Neural cell (in vitro differentiated cells): ENCODE results near the gene OS9. TPM values are rescaled to one million over a fixed set of nuclear protein-coding genes. Genes with fewer than 3 reads are reported as not detected.
A peak's percentile ranks its signal among the peaks of the same experiment; 100 is the strongest.

Experiments used
- H2AFZ ChIP-seq: fragments of 200-600, 300-800 bp; sonication (generic), shearing (Covaris generic); 2 replicates; pipeline ENCODE4 v1.6.0; 2014; ENCODE audit warnings: low read depth, mild to moderate bottlenecking, antibody characterized with exemption, low read length, moderate library complexity
- H3F3A ChIP-seq: fragments of 200-600 bp; shearing (Covaris generic); 2 replicates; pipeline ENCODE4 v1.6.1; 2016; ENCODE audit warnings: mild to moderate bottlenecking, moderate library complexity, mixed read lengths, antibody characterized with exemption, low read length; ENCODE audit not compliant: insufficient read depth, poor library complexity, severe bottlenecking
- H3K27ac ChIP-seq: fragments of 200-600, 300-800 bp; sonication (generic), shearing (Covaris generic); 2 replicates; pipeline ENCODE4 v1.5.1; 2014; ENCODE audit warnings: mild to moderate bottlenecking, low read length, moderate library complexity
- H3K27me3 ChIP-seq: fragments of 300-800, 200-600 bp; sonication (generic), shearing (Covaris generic); 2 replicates; pipeline ENCODE4 v1.6.0; 2014; ENCODE audit warnings: mild to moderate bottlenecking, low read depth, low read length, moderate library complexity; ENCODE audit not compliant: insufficient read depth
- H3K36me3 ChIP-seq: fragments of 300-800, 200-600 bp; sonication (generic), shearing (Covaris generic); 2 replicates; pipeline ENCODE4 v1.5.1; 2014; ENCODE audit warnings: mild to moderate bottlenecking, antibody characterized with exemption, low read length, moderate library complexity; ENCODE audit not compliant: insufficient read depth
- H3K4me2 ChIP-seq: fragments of 300-800, 200-600 bp; sonication (generic), shearing (Covaris generic); 2 replicates; pipeline ENCODE4 v1.6.0; 2014; ENCODE audit warnings: mild to moderate bottlenecking, low read length
- H3K4me3 ChIP-seq: fragments of 300-800, 200-600 bp; sonication (generic), shearing (Covaris generic); 2 replicates; pipeline ENCODE4 v1.5.1; 2014; ENCODE audit warnings: mild to moderate bottlenecking, low read length, moderate library complexity
- H3K79me2 ChIP-seq: fragments of 200-600 bp; shearing (Covaris generic); replicated peaks from 2 replicates; pipeline ENCODE4 v1.6.0; 2014; ENCODE audit warnings: mild to moderate bottlenecking, low read length, moderate library complexity; ENCODE audit not compliant: insufficient read depth
- H3K9ac ChIP-seq: fragments of 300-800, 200-600 bp; sonication (generic), shearing (Covaris generic); 2 replicates; pipeline ENCODE4 v1.6.1; 2016; ENCODE audit warnings: mild to moderate bottlenecking, low read length, mixed read lengths
- H3K9me2 ChIP-seq: fragments of 200-600 bp; shearing (Covaris generic); 2 replicates; pipeline ENCODE4 v1.6.1; 2016; ENCODE audit warnings: mild to moderate bottlenecking, low read length, mixed read lengths; ENCODE audit not compliant: insufficient read depth
- H3K9me3 ChIP-seq: fragments of 200-600, 300-800 bp; sonication (generic), shearing (Covaris generic); 2 replicates; pipeline ENCODE4 v1.6.1; 2016; ENCODE audit warnings: mild to moderate bottlenecking, mixed run types, low read length, moderate library complexity, mixed read lengths
- H4K20me1 ChIP-seq: fragments of 200-600 bp; shearing (Covaris generic); 2 replicates; pipeline ENCODE4 v1.6.1; 2016; ENCODE audit warnings: mild to moderate bottlenecking, mixed run types; ENCODE audit not compliant: insufficient read depth
- CTCF ChIP-seq: fragments of 450-650 bp; IDR thresholded peaks from 2 replicates; pipeline ENCODE4 v1.5.1; 2014; ENCODE audit warnings: antibody characterized with exemption, mild to moderate bottlenecking, moderate library complexity; ENCODE audit not compliant: poor library complexity, severe bottlenecking
- EP300 ChIP-seq: fragments of 450-650 bp; conservative IDR thresholded peaks from 2 replicates; pipeline ENCODE4 v1.6.1; 2014; ENCODE audit warnings: antibody characterized with exemption, mild to moderate bottlenecking, moderate library complexity; ENCODE audit not compliant: poor library complexity, severe bottlenecking
- EZH2 ChIP-seq: fragments of 200-600, 300-800 bp; shearing (Covaris generic), sonication (generic); IDR thresholded peaks from 2 replicates; pipeline ENCODE4 v1.6.1; 2014; ENCODE audit warnings: antibody characterized with exemption, low read length, borderline replicate concordance, mild to moderate bottlenecking; ENCODE audit not compliant: insufficient read depth, poor library complexity, severe bottlenecking
- MXI1 ChIP-seq: fragments of 450-650 bp; conservative IDR thresholded peaks from 2 replicates; pipeline ENCODE4 v1.6.1; 2014; ENCODE audit warnings: antibody characterized with exemption, mild to moderate bottlenecking; ENCODE audit not compliant: poor library complexity, severe bottlenecking
- POLR2AphosphoS5 ChIP-seq: IDR thresholded peaks from 2 replicates; pipeline ENCODE4 v1.6.1; 2012
- RAD21 ChIP-seq: fragments of 450-650 bp; conservative IDR thresholded peaks from 2 replicates; pipeline ENCODE4 v1.6.1; 2014; ENCODE audit warnings: antibody characterized with exemption, mild to moderate bottlenecking, moderate library complexity
- REST ChIP-seq: IDR thresholded peaks from 2 replicates; pipeline ENCODE4 v1.6.1; 2012; ENCODE audit warnings: borderline replicate concordance
- SMC3 ChIP-seq: fragments of 450-650 bp; conservative IDR thresholded peaks from 2 replicates; pipeline ENCODE4 v1.6.1; 2014; ENCODE audit warnings: antibody characterized with exemption, mild to moderate bottlenecking, moderate library complexity; ENCODE audit not compliant: poor library complexity
- TAF1 ChIP-seq: IDR thresholded peaks from 2 replicates; pipeline ENCODE4 v1.6.1; 2012; ENCODE audit warnings: low read depth
- polyA plus RNA-seq: library from polyadenylated mRNA; depleted of rRNA; stranded (reverse); fragments of >200 nt; gene quantifications from 2 replicates; pipeline ENCODE4 v1.2.3, GENCODE V29; 2014

Gene OS9
- polyA plus RNA-seq, 1 donor from 2014 or later = 248 TPM

DNA sequence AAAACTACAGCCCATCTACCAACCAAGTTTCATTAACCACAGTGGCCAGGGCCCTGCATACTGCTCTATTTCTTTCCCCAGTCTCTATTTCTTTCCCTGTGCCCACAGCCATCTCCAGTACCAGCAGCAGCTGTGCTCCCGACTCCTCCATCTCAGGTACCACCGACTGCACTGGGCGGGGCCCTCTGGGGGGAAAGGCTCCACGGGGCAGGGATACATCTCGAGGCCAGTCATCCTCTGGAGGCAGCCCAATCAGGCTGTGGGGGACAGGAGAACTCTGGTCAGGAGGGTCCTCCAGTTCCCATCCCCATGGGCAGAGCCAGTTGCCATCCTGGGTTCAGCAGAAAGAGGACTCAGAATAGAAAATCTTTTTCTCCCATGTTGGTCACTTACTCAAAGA lies 55.1 kb downstream of the OS9 start:
- Histone ChIP-seq H3K4me3 (no peak overlapping the region), H2AFZ (no peak overlapping the region), H3K27me3 (no peaks in the 10 kb centered on the region), H3K9me2 (no peaks in the 10 kb centered on the region), H4K20me1 (no peaks in the 10 kb centered on the region), H3K4me2 (no peak overlapping the region), H3K27ac (no peak overlapping the region), H3K9me3 (no peaks in the 10 kb centered on the region), H3F3A (no peaks in the 10 kb centered on the region), H3K36me3 (peaks cover 7% of the 10 kb centered on the region), H3K79me2 (peaks cover 27% of the 10 kb centered on the region), H3K9ac (no peak overlapping the region)
- no peak for TF ChIP-seq MXI1
- TF ChIP-seq POLR2AphosphoS5 = no peak
- no peak for TF ChIP-seq TAF1
- TF ChIP-seq EZH2 = no peak
- no peak for TF ChIP-seq CTCF
- no peak for TF ChIP-seq SMC3
- no peak for TF ChIP-seq EP300
- no peak for TF ChIP-seq REST
- no peak for TF ChIP-seq RAD21

GRCh38 chr12:57750561-57751431 lies 56.9 kb downstream of the OS9 start:
- H3K36me3 ChIP-seq = peaks cover 7% of the 10 kb centered on the region
- no peaks in the 10 kb centered on the region for H3F3A ChIP-seq
- H3K27ac ChIP-seq = peak overlapping the region; percentile 87
- no peaks in the 10 kb centered on the region for H4K20me1 ChIP-seq
- peak overlapping the region; percentile 95 for H3K9ac ChIP-seq
- TF ChIP-seq TAF1 (no peak), POLR2AphosphoS5 (no peak), CTCF (no peak), EZH2 (no peak), MXI1 (no peak), RAD21 (no peak)
- no peaks in the 10 kb centered on the region for H3K9me2 ChIP-seq
- H3K4me2 ChIP-seq = peak overlapping the region; percentile 100
- peaks cover 27% of the 10 kb centered on the region for H3K79me2 ChIP-seq
- H3K9me3 ChIP-seq = no peaks in the 10 kb centered on the region
- H3K4me3 ChIP-seq = peak overlapping the region; percentile 85
- H3K27me3 ChIP-seq = no peaks in the 10 kb centered on the region
- no peak overlapping the region for H2AFZ ChIP-seq
